Activated CD8-positive, alpha-beta memory T cell treated with anti-CD3 and anti-CD28 coated beads for 1 hour (primary cell): ENCODE measurements around the gene CDH13.

Experiments used
- DNase-seq, 2 donors: peaks; one replicate each; pipeline ENCODE4 v3.0.0-alpha.2; 2020; ENCODE audit warnings: low read depth in 1 of 2; ENCODE audit errors: extremely low read depth in 1 of 2

Gene CDH13

GRCh38 chr16:83722456-83723183, 1095.9 kb downstream of the CDH13 start:
- DNase-seq: no peak

DNA sequence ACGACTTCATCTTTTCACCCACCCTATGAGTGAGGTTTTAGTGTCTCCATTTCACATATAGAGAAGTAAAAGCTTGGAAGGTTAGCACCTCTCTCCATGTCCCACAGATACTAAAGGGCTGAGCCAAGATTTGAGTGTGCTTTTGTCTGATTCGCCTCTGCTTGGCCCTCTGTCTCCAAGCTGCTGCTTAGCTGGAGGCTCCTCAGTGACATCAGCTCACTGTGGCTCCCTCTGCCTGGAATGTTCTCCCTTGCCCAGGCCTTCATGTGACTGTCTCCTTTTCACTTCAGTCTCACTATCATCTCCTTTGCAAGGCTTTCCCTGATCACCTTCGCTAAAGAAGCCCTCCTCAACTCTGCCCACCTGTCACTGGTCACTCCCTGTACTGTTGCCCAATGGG, 1096.5 kb downstream of the CDH13 start:
- no peak for DNase-seq

- no peak for DNase-seq
Observed at GRCh38 chr16:83723901-83724300, 1097.1 kb downstream of the CDH13 start.

GRCh38 chr16:83724585-83724984, 1097.8 kb downstream of the CDH13 start:
- DNase-seq: no peak

DNA sequence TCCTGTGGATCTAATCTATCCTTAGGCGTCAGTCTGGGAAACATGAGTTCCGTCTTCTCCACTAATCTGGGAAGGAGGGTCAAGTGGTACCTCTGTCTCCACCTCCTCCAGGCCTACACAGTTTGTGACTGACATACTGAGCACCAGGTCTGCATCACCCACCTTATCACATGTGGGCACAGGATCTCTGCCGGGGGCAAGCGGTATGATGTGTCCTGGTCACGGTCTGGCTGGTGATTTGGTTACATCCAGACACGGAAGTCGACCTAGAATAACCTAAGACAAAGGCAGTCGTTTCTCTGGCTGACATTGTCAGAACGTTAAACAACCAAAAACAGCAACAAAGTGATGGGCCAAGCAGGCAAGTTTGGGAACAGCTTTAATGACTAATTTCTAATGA, 1098.5 kb downstream of the CDH13 start:
- no peak for DNase-seq

GRCh38 chr16:83727018-83727417, 1100.2 kb downstream of the CDH13 start:
- DNase-seq: no peak

- DNase-seq: no peak
Observed at GRCh38 chr16:83727751-83728352, 1101.1 kb downstream of the CDH13 start.

DNA sequence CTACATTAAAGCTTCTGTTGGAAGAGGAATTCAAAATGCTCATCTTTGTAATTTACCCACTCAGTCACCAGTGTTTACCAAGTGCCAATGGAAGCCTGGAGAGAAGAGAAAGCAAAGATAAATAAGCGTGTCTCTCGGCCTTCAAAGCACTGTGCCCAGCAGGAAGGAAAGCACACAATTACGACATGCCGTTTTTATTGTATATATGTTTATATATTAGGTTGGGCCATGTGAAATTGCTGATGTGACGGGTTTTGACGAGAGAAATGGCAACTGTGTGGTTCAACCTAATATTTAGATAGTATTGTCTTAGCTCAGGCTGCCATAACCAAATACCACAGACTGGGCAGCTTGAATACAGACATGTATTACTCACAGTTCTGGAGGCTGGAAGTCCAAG, 1101.7 kb downstream of the CDH13 start:
- no peak for DNase-seq

DNA sequence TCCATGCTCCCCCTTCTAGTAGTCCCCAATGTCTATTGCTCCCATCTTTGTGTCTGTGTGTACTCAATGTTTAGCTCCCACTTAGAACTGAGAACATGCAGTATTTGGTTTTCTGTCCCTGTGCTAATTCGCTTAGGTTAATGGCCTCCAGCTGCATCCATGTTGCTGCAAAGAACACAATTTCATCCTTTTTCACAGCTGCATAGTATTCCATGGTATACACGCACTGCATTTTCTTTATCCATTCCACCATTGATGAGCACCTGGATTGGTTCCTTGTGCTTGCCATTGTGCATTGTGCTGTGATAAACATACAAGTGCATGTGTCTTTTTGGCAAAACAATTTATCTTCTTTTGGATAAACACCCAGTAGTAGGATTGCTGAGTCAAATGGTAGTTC, 1104.0 kb downstream of the CDH13 start:
- DNase-seq: no peak

DNA sequence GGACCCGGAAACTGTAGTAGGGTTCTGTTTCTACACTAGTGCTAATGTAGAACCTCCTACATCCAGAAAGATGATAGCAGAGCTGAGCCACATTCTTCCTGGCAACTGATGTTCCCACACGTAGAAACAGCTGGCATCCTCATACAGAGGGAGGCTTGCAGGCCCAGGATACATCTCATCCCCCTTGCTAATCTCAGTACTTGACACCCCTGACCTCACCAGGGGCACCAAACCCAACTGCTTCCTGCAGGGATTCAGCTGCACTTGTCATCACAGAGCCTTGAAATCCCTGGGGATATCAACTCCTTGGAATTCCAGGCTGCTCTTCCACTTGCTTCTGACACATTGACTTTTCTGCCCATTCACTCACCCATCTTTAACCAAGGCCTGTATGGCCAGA, 1105.8 kb downstream of the CDH13 start:
- DNase-seq: no peak

DNA sequence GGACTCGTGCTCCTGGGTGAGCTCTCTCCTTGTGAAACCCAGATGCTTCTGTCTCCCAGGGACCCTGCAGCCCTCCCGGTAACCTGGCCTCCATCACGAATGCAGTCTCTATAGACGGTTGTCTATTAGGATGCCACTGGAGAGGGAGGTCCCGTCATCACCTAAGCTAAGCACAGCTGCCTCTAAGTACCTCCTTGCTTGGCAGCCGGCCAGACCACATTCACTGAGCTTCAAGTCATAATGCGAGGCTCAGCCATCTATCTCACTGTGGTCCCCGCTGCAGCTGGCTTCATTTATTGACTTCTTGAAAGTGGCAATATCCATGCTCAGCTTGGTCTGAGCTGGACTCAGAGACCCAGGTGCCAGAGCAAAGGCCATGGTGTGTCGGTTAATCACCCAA, 1106.5 kb downstream of the CDH13 start:
- DNase-seq: no peak

GRCh38 chr16:83734136-83734535, 1107.4 kb downstream of the CDH13 start:
- no peak for DNase-seq

DNA sequence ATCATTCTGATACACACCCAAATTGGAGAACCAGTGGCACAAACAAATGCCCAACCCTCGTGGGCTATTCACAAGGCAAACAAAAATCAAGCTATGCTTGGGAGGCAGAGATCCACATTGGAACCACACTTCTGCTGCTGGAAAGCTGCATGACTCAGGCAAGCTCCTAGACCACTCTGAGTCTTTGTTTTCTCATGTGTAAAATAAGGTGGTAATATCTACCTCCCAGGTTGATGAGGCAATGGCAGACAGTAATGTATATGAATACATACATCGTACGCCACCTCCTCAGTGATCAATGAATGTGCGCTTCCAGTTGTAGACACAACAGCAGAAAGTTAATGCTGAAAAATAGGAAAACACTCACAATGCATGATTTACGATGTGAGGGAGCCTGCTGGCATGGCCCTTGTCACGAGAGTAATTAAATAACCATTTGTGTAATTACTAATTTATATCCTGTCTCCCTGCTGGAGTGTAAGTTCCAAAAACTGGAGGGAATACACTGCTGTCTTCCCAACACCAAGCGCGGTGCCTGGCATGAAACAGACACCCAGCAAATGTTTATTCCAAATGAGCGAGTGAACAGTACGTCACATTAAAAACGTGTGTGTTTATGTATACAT, 1111.1 kb downstream of the CDH13 start:
- no peak for DNase-seq

- no peak for DNase-seq
Observed at GRCh38 chr16:83738923-83739503, 1112.2 kb downstream of the CDH13 start.

DNA sequence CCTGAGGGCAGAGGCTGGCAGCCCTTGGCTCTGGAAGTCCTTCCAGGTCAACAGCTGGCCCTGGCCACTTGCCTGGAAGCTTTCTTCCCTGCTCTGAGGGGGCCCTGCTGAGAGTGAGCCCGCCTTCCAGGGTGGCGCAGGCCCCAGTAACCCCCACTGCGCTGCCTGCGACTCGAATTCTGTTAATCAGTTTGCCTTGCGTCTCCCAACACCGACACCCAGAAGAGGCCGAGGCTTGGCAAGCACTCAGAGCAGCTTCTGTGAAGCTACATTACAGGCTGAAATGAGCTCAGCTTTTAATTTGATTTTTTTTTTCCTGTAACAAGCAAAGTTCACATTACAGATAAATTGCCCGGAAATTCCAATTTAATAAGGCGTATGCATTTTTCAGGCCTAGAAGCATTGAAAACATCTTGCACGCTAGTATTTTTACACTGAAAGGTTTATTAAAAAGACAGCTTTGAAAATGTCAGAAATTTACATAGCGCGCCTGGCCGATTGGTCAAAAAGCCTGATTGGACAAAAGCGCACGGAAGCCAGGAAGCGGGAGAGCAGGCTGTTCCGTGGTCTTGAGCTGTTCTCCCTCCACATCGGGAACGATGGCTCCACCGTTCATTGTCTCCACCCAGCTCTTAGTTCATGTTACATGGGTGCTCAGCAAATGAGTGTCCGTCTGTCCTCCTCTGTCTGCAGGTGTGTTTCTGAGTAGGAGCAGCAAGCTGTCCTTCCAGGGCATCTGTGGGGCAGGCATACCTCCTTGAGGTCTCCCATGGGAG, 1115.5 kb downstream of the CDH13 start:
- DNase-seq: no peak

- no peak for DNase-seq
Observed at GRCh38 chr16:83743241-83743640, 1116.5 kb downstream of the CDH13 start.

DNA sequence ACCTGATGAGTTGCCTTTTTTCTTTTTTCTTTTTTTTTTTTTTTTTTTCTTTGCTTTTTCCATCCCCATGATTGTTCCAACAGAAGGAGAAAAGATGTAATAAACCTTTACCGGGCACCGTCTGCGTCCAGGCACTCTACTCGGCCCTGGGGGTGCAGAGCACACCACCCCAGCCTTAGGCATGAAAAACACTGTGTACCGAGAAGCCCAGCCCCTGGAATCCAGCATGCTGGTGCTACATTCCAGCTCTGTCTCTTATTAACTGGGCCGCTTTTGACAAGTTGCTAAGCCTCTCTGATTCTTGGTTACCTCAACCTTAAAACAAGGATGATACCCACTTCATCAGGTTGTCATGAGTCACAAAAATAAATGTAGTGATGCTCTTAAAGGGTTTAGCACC, 1117.0 kb downstream of the CDH13 start:
- no peak for DNase-seq

- DNase-seq: no peak
Observed at GRCh38 chr16:83744441-83744981, 1117.7 kb downstream of the CDH13 start.

- no peak for DNase-seq
Observed at GRCh38 chr16:83746611-83747010, 1119.8 kb downstream of the CDH13 start.

- DNase-seq: no peak
Observed at GRCh38 chr16:83747936-83748335, 1121.2 kb downstream of the CDH13 start.

DNA sequence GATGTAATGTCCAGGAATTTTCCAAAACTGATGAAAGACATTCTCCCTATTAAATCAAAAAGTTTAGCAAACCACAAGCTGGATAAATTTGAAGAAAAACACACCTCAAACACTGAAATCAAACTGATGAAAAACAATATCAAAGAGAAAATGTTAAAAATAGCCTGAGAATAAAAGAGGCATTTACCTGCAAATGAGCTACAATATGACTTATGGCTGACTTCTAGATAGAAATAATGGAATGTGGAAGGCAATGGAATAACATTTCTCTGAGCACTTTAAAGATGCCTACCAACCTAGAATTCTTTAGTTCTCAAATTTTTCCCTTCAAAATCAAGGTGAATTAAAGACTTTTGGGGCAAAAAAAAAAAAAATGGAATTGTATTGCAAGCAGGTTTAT, 1128.6 kb downstream of the CDH13 start:
- DNase-seq: no peak
